ENCODE results near the gene LNX1.
A peak's percentile ranks its signal among the peaks of the same experiment; 100 is the strongest.
"Not testable (repeated sequence)": the region's sequence is repeated elsewhere in the genome, so short reads cannot be mapped to it uniquely, and the experiment has no call there.

Gene LNX1

DNA sequence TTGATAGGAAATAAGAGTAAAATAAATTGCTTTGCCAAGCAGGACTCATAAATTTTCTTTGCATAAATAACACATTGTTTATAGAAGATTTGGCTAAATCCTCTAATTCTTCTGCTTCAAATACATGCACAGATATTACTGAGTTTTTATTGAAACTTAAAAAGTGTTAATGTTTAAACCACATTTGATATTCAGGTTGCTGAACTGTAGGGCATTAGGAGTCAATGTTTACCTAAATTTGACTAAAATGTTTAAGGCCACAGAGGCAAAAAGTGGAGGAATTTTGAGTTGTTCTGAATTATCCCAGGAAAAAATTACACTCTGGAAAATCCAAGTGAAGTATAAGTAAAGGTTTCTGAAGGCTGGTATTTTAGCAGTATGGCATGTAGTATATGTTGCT, 135.1 kb downstream of the LNX1 start:
- DNase-seq = no peak

- DNase-seq = no peak
These were observed 135.5 kb downstream of the LNX1 start for GRCh38 chr4:53455766-53456165.

- peak; percentile 15 for DNase-seq
These were observed 137.9 kb downstream of the LNX1 start for GRCh38 chr4:53453385-53453784.

DNA sequence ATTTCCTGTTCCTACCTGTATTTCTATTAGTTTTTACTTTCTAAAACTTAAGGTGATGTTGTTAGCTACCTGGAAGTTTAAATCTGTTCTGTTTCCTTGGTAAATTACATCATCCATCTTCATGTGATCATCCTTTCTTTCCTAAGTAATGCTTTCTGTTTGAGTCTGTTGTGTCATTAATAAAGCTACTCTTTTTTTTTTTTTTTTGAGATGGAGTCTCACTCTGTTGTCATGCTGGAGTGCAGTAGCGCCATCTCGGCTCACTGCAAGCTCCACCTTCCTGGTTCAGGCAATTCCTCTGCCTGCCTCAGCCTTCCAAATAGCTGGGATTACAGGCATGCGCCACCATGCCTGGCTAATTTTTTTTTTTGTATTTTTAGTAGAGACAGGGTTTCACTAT, 140.5 kb downstream of the LNX1 start:
- peak; percentile 29 for DNase-seq

DNA sequence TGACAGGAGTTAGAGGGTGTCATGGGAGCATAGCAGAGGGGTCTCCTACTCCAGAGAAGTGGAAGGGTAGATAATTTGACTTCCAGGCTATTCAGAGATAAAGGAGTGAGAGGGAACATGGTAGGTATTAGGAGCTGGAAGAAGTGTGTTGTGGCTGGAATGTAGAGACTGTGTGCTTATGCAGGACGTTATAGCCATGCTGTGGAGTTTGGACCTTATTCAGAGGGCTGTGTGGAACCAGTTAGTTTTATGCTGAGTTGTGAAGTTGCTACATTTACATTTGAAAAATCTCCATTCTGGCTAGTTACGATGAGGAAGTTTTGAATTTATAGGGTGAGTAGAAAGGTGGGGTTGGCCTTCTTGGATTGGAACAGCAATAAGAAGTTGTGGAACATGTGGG, 146.3 kb downstream of the LNX1 start:
- DNase-seq = no peak

GRCh38 chr4:53441564-53441963, 149.7 kb downstream of the LNX1 start:
- no peak for DNase-seq

DNA sequence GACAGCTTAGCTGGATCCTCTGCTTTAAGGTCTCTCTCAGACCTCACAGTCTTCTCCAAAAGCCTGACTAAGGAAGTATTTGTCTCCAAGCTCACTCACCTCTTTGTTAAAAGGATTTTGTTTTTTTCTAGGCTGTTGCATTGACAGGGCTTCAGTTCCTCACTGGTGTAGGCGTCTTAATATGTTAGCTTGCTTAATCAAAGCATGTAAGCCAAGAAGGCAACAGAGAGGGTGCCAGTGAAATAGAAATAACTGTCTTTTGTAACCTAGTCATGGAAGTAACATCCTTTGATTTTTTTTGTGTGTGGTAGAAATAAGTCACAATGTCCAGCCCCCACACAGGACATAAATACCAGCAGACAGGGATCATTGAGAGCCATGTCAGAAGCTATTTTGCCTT, 155.0 kb downstream of the LNX1 start:
- no peak for DNase-seq

DNA sequence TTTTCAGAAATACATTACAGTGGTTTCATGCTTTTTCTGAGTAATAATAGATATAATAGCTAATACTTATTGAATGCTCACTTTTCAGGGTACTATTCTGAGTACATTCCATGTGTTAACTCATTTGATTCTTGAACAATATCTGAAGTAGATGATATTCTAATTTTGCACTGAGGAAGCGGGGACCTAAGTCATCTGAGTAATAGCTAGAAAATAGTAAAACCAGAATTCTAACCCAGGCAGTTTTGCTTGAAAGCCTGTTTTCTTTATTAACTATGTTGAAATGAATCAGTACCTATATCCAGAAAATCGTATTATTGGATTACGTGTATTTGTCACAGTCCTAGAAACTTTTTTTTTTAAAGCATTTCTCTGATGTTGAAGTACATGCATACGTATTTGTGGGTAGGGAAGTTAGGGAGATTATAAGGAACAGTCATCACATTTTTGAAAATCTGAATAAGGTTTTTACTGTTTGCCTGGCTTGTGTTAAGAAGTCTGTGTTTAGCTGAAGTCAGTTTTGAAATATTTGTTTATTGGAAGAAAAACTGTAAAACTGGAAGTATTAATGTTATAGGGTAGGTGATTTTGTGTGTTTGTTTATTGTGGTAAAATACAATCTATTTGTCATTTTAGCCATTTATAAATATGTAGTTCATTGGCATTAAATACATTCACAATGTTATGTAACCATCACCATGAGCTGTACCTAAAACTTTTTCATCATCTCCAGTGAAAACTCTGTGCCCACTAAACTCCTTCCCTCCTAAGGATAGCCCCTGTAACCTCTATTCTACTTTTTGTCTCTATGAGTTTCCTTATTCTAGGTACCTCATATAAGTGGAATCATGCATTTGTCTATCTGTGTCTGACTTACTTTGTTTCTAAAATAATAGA, 158.5 kb downstream of the LNX1 start:
- DNase-seq = no peak

GRCh38 chr4:53431052-53431451, 160.2 kb downstream of the LNX1 start:
- DNase-seq = no peak

GRCh38 chr4:53427366-53427765, 163.9 kb downstream of the LNX1 start:
- no peak for DNase-seq

- DNase-seq = no peak
These were observed 167.0 kb downstream of the LNX1 start for GRCh38 chr4:53424280-53424679.

GRCh38 chr4:53422367-53422766, 168.9 kb downstream of the LNX1 start:
- no peak for DNase-seq

GRCh38 chr4:53421791-53422190, 169.5 kb downstream of the LNX1 start:
- DNase-seq = no peak

GRCh38 chr4:53419208-53419607, 172.1 kb downstream of the LNX1 start:
- no peak for DNase-seq

GRCh38 chr4:53409479-53409878, 181.8 kb downstream of the LNX1 start:
- DNase-seq = not testable (repeated sequence)
